SU-DHL-6 (cell line): ENCODE measurements around the gene KIF1C.

Source experiments
- CTCF ChIP-seq: fragments of 200-600 bp; sonication (generic); IDR thresholded peaks from one replicate; pipeline ENCODE4 v1.5.1; 2017; ENCODE audit warnings: antibody characterized with exemption, mild to moderate bottlenecking, low read length, moderate library complexity; ENCODE audit not compliant: insufficient read depth, poor library complexity, severe bottlenecking
- EZH2phosphoT487 ChIP-seq: fragments of 200-600 bp; sonication (generic), shearing (Covaris generic); conservative IDR thresholded peaks from 2 replicates; pipeline ENCODE4 v1.6.1; 2018; ENCODE audit warnings: mild to moderate bottlenecking, antibody characterized with exemption, low read length, moderate library complexity, mixed read lengths

- TF ChIP-seq CTCF (no peak), EZH2phosphoT487 (no peak)
Measured at GRCh38 chr17:4999430-5000093, 1.8 kb downstream of the KIF1C start.
